OCI-LY1 (cell line): ENCODE data around the gene SRSF2.
"Not testable (repeated sequence)": the region's sequence is repeated elsewhere in the genome, so short reads cannot be mapped to it uniquely, and the experiment has no call there.

ENCODE experiments used
- H2AFZ ChIP-seq: fragments of 200-600 bp; sonication (generic), shearing (Covaris generic); 2 replicates; pipeline ENCODE4 v1.6.0; 2014; ENCODE audit warnings: antibody characterized with exemption, mild to moderate bottlenecking, low read length
- H3F3A ChIP-seq: fragments of 200-600 bp; sonication (generic), shearing (Covaris generic); 2 replicates; pipeline ENCODE4 v1.6.0; 2014; ENCODE audit warnings: mild to moderate bottlenecking, antibody characterized with exemption, low read length, moderate library complexity; ENCODE audit not compliant: insufficient read depth
- H3K27ac ChIP-seq: fragments of 200-600 bp; sonication (generic); 2 replicates; pipeline ENCODE4 v1.5.1; 2014; ENCODE audit warnings: low read length, mixed run types, mild to moderate bottlenecking, low read depth; ENCODE audit not compliant: poor library complexity, severe bottlenecking
- H3K27me3 ChIP-seq: fragments of 200-600 bp; sonication (generic); 2 replicates; pipeline ENCODE4 v1.6.0; 2014; ENCODE audit warnings: antibody characterized with exemption, mild to moderate bottlenecking, low read length, moderate library complexity; ENCODE audit not compliant: insufficient read depth
- H3K36me3 ChIP-seq: fragments of 200-600 bp; sonication (generic); 2 replicates; pipeline ENCODE4 v1.6.1; 2014; ENCODE audit warnings: mild to moderate bottlenecking, antibody characterized with exemption, low read length, moderate library complexity, mixed read lengths; ENCODE audit not compliant: insufficient read depth
- H3K4me1 ChIP-seq: fragments of 200-600 bp; sonication (generic); 2 replicates; pipeline ENCODE4 v1.5.1; 2014; ENCODE audit warnings: mild to moderate bottlenecking, low read length, moderate library complexity; ENCODE audit not compliant: insufficient read depth, severe bottlenecking
- H3K4me2 ChIP-seq: fragments of 200-600 bp; sonication (generic), shearing (Covaris generic); 2 replicates; pipeline ENCODE4 v1.6.1; 2014; ENCODE audit warnings: low read length
- H3K4me3 ChIP-seq: fragments of 200-600 bp; sonication (generic); 2 replicates; pipeline ENCODE4 v1.5.1; 2014; ENCODE audit warnings: low read length, low read depth, mild to moderate bottlenecking, mixed read lengths; ENCODE audit not compliant: poor library complexity, severe bottlenecking
- H3K79me2 ChIP-seq: fragments of 200-600 bp; shearing (Covaris generic); 2 replicates; pipeline ENCODE4 v1.6.1; 2016; ENCODE audit warnings: mixed run types, low read length, mixed read lengths; ENCODE audit not compliant: insufficient read depth
- H3K9ac ChIP-seq: fragments of 200-600 bp; sonication (generic), shearing (Covaris generic); 2 replicates; pipeline ENCODE4 v1.6.1; 2014; ENCODE audit warnings: mild to moderate bottlenecking, low read length, mixed read lengths
- H3K9me2 ChIP-seq: fragments of 200-600 bp; sonication (generic), shearing (Covaris generic); 2 replicates; pipeline ENCODE4 v1.6.1; 2014; ENCODE audit warnings: low read depth, mild to moderate bottlenecking, low read length, mixed read lengths
- H3K9me3 ChIP-seq: fragments of 200-600 bp; shearing (Covaris generic); 2 replicates; pipeline ENCODE4 v1.6.1; 2014; ENCODE audit warnings: low read length, mixed read lengths
- H4K20me1 ChIP-seq: fragments of 200-600 bp; sonication (generic), shearing (Covaris generic); 2 replicates; pipeline ENCODE4 v1.6.0; 2016; ENCODE audit warnings: mild to moderate bottlenecking, low read length; ENCODE audit not compliant: insufficient read depth
- CTCF ChIP-seq: fragments of 200-600 bp; sonication (generic), shearing (Covaris generic); IDR thresholded peaks from 2 replicates; pipeline ENCODE4 v1.5.1; 2017; ENCODE audit warnings: mild to moderate bottlenecking, antibody characterized with exemption, low read length, moderate library complexity, mixed read lengths
- EZH2 ChIP-seq: fragments of 200-600 bp; sonication (generic), shearing (Covaris generic); IDR thresholded peaks from 2 replicates; pipeline ENCODE4 v1.8.0; 2017; ENCODE audit warnings: borderline replicate concordance, mixed run types, mild to moderate bottlenecking, antibody characterized with exemption, low read length, moderate library complexity, mixed read lengths

SRSF2 gene

GRCh38 chr17:76748657-76749056, 11.5 kb upstream of the SRSF2 start:
- Histone ChIP-seq H3K27me3 (no peaks in the 10 kb centered on the region), H3K9me3 (no peaks in the 10 kb centered on the region), H3K4me2 (no peak overlapping the region), H3K9ac (no peak overlapping the region), H3F3A (no peaks in the 10 kb centered on the region), H3K9me2 (no peaks in the 10 kb centered on the region), H3K4me3 (no peak overlapping the region), H3K4me1 (peaks cover 7% of the 10 kb centered on the region), H2AFZ (no peak overlapping the region), H3K79me2 (no peaks in the 10 kb centered on the region), H4K20me1 (no peaks in the 10 kb centered on the region), H3K27ac (no peak overlapping the region), H3K36me3 (peaks cover 34% of the 10 kb centered on the region)
- no peak for TF ChIP-seq CTCF
- TF ChIP-seq EZH2: no peak

GRCh38 chr17:76747716-76748363, 10.7 kb upstream of the SRSF2 start:
- Histone ChIP-seq H2AFZ (no peak overlapping the region), H3K9me3 (no peaks in the 10 kb centered on the region), H3K4me1 (peaks cover 7% of the 10 kb centered on the region), H3K27me3 (no peaks in the 10 kb centered on the region), H3K9me2 (no peaks in the 10 kb centered on the region), H4K20me1 (no peaks in the 10 kb centered on the region), H3K4me2 (no peak overlapping the region), H3K79me2 (no peaks in the 10 kb centered on the region), H3K9ac (no peak overlapping the region), H3K27ac (no peak overlapping the region), H3F3A (no peaks in the 10 kb centered on the region), H3K4me3 (no peak overlapping the region), H3K36me3 (peaks cover 36% of the 10 kb centered on the region)
- TF ChIP-seq EZH2: no peak
- TF ChIP-seq CTCF: no peak

GRCh38 chr17:76745785-76746184, 8.7 kb upstream of the SRSF2 start:
- peaks cover 45% of the 10 kb centered on the region for H3K36me3 ChIP-seq

GRCh38 chr17:76744747-76745146, 7.6 kb upstream of the SRSF2 start:
- no peak overlapping the region for H2AFZ ChIP-seq
- H3K9me2 ChIP-seq: no peaks in the 10 kb centered on the region
- H3K4me3 ChIP-seq: no peak overlapping the region
- no peaks in the 10 kb centered on the region for H3K79me2 ChIP-seq
- no peak overlapping the region for H3K4me2 ChIP-seq
- H3K9me3 ChIP-seq: no peaks in the 10 kb centered on the region
- H3K27me3 ChIP-seq: no peaks in the 10 kb centered on the region
- H3K27ac ChIP-seq: no peak overlapping the region
- peaks cover 11% of the 10 kb centered on the region for H3K4me1 ChIP-seq
- peaks cover 45% of the 10 kb centered on the region for H3K36me3 ChIP-seq
- H4K20me1 ChIP-seq: no peaks in the 10 kb centered on the region
- no peak for TF ChIP-seq CTCF
- TF ChIP-seq EZH2: no peak
- no peaks in the 10 kb centered on the region for H3F3A ChIP-seq
- no peak overlapping the region for H3K9ac ChIP-seq

More at GRCh38 chr17:76745785-76746184, 8.7 kb upstream of the SRSF2 start:
- H3K27me3 ChIP-seq, H3K27ac ChIP-seq, H3K4me2 ChIP-seq, H4K20me1 ChIP-seq, H3F3A ChIP-seq, H2AFZ ChIP-seq, H3K4me3 ChIP-seq, H3K4me1 ChIP-seq, H3K9me2 ChIP-seq, H3K9me3 ChIP-seq, H3K79me2 ChIP-seq, H3K9ac ChIP-seq: not testable (repeated sequence)
